NCI-H510A treated with DMSO at 0.1 percent for 48 hours (cell line): Measurements from ENCODE around the gene TRMT1.
"Not testable (repeated sequence)": the region's sequence is repeated elsewhere in the genome, so short reads cannot be mapped to it uniquely, and the experiment has no call there.

Source experiments
- DNase-seq: peaks from one replicate; lab custom pipeline; 2025; lab: John Stamatoyannopoulos, UW

The TRMT1 gene

DNA sequence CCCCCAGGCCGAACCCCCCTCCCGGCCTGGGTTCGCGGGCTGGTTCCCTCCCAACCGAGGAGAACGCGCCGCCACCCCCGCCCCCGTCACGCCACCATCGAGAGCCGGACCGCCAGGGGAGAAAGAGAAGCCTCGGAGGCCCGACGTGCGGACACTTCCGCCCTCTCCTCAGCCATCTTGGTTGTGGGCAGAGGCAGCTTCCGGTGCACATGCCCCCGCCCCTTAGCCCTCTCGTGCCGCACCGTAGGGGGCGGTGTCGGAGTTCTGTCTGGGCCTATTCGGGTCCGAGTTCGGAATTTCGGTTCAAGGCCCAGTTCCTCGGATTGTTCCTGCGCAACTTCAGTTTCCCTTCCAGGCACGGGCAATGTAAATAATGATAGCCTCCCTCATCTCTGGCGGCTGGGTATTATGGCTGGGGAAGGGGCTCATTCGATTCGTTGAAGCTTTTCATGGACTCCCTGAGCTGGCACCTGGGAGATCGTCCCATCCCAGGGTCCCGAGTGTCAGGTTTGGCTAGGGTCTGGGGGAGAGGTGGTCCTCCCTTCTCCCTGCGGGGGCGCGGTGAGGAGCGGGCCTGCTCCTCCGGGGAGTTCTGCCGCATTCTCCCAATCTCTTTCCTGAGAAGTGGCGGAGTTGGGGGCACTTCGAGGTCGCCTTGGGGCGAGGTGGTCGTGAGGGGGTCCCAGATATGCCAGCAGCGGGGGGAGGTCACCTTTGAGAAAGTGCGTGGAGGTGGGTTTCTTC lies 33.8 kb upstream of the TRMT1 start, which contains the start of the genes IER2 and STX10:
IER2 (plus strand) TSS at position 225 of the 744 bp plus-strand sequence. CDS start 2,776 bp downstream, outside the sequence.
STX10 (minus strand) TSS at position 189 of the 744 bp plus-strand sequence. CDS start 202 bp downstream, outside the sequence.
- DNase-seq = peak; percentile 88

DNA sequence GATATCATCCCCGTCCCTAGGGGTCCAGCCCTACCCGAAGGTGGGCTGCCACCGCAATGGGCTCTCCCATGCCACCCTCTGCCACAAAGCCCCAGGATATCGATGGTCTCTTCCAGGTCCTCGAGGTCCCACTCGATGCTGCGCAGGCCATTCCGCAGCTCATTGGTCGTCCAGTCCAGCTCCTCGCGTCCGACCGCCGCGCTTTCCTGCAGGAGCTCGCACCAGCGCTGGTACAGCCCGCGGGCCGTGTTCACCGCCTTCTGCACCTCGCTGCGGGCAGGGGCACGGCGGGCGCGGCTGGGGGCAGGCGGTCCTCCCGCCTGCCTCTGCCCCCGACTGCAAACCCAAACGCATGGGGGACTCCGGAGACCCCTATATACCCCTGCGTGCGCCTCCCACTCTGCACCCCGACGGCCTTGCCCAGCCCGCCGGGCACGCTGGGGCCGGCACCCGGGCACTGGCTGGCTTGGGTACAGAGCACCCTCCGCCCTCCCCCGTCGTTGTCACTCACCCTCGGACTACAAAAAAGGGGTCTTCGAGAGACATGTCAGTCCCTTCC lies 33.2 kb upstream of the TRMT1 start:
- DNase-seq = peak; percentile 35

DNA sequence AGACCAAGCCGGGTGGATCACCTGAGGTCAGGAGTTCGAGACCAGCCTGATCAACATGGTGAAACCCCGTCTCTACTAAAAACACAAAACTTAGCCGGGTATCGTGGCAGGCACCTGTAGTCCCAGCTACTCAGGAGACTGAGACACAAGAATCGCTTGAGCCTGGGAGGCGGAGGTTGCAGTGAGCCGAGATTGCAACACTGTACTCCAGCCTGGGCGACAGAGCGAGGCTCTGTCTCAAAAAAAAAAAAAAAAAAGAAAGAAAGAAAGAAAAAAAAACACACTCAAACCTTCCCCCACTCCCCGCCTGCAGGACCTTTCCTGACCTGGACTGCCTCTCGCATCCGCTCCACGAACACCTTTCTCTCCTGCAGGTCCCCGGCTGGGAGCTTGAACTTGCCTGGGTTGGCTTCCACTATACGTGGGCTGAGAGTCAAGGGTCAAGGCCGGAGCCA lies 32.7 kb upstream of the TRMT1 start:
- DNase-seq = not testable (repeated sequence)

DNA sequence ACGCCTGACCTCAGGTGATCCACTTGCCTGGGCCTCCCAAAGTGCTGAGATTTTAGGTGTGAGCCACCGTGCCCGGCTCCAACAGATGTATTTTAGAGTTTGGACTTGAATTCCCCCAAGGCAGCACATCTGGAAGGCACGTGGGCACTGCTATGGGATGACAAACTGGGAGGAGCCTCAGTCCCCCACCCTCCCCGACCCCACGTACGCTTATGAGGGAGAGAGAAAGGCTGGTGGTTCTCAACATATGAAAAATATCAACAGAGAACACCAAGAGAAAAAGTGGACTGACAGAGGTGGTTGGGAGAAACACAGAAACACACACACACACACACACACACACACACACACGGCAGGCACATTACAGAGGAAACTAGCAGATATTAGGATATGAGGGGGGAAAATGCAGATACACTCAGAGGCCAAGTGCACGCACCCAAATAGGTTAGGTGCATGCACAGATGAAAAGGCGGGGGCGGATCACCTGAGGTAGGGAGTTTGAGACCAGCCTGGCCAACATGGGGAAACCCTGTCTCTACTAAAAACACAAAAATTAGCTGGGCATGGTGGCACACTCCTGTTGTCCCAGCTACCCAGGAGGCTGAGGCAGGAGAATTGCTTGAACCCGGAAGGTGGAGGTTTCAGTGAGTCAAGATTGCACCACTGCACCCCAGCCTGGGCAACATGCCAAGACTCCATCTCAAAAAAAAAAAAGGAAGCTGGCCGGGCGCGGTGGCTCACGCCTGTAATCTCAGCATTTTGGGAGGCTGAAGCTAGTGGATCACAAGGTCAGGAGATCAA lies 30.4 kb upstream of the TRMT1 start:
- no peak for DNase-seq

DNA sequence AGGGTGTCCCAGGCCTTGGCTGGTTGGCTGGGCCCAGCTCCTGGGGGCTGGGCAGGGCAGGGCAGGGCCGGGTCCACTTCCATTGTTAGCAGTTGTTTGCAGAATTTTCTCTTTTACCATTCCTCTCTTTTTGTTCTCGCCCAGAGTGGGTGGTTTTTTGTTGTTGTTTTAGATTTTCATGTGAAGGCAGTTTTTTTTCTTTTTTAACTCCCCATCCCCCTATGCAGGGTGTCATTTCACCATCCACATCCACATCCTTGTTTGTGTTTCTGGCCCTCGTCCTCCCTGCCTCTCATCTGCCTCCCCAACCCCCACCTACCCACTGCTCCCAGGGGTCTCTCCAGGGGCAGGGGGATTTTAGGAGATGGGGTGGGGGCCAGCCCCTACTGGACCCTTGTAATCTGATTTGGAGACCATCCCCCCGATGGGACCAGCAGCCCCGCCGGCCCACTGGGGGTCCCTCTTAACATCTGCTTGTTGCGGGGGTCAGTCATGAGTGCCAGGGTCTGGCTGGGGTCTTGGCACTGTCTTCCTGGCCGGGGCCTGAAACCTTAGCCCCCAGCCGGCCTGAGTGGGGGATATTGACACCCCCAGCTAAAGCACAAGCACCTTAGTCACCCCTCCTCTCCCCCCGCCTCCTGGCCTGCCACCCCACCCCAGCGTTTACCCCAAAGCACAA lies 23.2 kb upstream of the TRMT1 start:
- no peak for DNase-seq

DNA sequence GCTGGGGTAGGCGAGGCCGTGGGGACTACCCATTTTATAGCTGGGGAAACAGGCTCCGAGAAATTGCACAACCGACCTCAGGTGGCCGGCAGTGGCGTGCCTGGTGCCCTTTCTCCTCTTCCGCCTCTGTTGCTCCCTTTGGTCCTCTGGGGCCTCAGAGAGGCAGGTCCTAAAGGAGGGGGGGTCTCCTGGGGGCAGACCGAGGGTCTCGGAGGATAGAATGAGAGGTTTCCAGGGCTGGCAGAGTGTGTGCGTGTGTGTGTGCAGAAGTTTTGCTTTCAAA lies 22.3 kb upstream of the TRMT1 start:
- DNase-seq = no peak

DNA sequence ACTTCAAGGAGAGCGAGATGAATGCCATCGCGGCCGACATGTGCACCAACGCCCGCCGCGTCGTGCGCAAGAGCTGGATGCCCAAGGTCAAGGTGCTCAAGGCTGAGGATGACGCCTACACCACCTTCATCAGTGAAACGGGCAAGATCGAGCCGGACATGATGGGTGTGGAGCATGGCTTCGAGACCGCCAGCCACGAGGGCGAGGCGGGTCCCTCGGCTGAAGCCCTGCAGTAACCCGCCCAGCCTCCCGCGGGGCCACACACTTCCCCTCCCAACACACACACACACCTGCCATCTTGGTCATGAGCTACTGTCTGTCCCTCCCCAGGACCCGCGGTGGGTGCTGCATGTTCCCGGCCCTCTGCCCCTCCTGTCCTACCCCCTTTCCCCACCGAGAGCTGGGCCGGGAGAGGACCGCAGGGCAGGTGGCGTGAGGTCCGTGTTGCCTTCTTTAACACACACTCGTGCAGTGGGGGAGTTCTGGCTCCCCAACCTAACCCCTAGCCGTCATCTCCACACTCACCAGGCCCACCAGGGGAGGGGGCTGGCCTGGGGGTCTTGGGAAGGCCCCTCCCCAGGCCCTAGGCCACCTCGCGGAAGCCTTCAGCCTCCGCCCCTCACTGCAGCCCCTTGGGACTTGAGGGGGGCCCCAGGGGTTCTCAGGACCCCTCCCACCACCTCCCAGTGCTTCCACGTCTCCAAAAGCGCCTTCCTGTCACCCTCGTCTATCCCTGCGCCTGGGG lies 21.8 kb upstream of the TRMT1 start:
- no peak for DNase-seq

DNA sequence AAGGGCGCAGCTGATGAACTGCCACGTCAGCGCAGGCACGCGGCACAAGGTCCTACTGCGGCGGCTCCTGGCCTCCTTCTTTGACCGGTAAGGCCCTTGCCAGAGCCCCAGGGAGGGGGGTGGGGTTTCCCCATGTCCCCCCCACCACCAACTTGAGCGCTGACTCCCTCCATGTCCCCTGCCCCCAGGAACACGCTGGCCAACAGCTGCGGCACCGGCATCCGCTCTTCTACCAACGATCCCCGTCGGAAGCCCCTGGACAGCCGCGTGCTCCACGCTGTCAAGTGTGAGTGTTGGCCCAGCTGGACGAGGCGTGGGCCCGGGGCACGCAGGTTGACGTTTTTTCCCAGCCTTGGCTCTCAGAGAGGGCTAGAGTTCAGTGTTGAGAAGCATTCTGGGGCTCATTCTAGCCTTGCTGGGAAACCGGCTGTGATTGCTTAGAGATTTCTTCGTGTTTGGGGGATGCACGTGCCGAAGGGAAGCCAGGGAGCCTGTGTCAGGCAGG lies 20.8 kb upstream of the TRMT1 start:
- no peak for DNase-seq

DNA sequence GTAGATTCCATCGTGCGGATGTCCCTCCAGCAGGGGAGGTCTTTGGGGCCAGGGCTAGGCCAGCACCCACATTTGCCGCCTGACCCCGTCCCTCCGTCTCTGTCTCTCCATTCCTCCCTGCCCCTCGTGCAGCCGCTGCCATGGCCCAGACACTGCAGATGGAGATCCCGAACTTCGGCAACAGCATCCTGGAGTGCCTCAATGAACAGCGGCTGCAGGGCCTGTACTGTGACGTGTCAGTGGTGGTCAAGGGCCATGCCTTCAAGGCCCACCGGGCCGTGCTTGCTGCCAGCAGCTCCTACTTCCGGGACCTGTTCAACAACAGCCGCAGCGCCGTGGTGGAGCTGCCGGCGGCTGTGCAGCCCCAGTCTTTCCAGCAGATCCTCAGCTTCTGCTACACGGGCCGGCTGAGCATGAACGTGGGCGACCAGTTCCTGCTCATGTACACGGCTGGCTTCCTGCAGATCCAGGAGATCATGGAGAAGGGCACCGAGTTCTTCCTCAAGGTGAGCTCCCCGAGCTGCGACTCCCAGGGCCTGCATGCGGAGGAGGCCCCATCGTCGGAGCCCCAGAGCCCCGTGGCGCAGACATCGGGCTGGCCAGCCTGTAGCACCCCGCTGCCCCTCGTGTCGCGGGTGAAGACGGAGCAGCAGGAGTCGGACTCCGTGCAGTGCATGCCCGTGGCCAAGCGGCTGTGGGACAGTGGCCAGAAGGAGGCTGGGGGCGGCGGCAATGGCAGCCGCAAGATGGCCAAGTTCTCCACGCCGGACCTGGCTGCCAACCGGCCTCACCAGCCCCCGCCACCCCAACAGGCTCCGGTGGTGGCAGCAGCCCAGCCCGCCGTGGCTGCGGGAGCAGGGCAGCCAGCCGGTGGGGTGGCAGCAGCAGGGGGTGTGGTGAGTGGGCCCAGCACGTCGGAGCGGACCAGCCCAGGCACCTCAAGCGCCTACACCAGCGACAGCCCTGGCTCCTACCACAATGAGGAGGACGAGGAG lies 18.8 kb upstream of the TRMT1 start:
- no peak for DNase-seq

DNA sequence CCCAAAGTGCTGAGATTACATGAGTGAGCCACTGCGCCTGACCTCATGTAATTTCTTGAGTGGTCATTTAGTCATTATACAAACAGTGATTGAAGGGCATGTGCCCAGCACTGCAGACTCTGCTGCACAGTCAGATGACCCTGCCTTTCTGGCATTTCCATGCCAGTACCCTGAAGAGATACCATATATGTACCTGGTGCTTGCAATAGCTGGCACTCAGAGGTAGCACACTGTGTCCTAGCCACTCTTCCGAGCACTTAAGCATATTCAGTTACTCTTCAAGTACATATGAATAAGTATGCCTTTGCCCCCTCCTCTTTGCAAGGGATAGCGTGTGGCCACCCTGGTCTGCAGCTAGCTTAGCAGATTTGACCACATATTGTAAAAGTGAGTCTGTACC lies 18.1 kb upstream of the TRMT1 start:
- no peak for DNase-seq

DNA sequence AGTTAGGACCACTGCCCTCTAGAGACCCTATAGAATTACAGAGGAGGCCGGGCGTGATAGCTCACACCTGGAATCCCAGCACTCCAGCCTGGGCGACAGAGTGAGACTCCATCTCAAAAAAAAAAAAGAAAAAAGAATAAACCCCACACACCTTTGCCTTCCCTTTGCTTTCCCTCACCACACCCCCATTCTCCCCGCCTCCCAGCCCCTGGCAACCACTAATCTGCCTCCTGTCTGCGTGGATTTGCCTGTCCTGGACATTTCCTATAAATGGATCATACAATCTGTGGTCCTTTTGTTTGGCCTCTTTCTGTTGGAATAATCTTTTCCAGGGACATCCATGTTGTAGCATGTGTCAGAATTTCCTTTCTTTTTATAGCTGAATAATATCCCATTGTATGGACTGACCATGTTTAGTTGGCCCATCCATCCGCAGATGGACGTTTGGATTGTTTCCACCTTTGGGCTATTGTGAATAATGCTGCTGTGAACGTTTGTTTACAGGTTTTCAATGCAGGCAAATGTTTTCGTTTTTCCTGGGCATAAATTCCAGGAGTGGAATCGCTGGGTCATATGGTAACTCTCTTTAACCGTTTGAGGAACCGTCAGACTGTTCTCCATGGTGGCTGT lies 16.8 kb upstream of the TRMT1 start:
- no peak for DNase-seq

DNA sequence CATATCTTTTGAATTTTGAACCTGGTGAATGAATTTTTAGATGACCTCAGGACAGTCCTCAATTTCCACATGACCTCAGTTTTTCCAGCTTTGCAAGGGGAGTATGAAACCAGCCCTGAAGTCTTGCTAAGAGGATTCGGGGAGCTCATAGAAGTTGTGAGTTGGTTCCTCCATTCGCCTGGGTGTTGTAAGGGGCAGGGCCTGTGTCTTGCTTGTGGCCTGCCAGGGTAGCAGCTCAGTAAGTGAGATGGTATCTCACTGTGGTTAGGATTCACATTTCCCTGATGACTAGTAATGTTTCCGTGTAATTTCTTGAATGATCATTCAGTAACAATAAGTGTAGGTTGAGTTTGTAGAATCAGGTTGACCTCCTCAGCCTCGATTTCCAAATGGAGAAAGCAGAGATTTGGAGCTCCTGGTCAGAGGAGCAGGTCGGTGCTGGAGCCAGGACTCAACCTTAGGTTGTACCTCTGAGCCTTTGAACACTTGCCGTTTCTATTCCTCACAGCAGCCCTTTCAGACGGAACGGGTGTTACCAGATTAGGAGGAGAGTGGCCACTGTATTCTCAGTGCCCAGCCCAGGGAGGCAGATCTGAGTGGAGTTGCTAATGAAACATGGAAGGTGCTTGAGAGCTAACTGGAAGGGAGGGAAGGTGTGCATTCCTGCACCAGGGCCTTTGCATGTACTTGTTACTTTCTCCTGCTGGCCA lies 16.1 kb upstream of the TRMT1 start:
- DNase-seq = no peak

DNA sequence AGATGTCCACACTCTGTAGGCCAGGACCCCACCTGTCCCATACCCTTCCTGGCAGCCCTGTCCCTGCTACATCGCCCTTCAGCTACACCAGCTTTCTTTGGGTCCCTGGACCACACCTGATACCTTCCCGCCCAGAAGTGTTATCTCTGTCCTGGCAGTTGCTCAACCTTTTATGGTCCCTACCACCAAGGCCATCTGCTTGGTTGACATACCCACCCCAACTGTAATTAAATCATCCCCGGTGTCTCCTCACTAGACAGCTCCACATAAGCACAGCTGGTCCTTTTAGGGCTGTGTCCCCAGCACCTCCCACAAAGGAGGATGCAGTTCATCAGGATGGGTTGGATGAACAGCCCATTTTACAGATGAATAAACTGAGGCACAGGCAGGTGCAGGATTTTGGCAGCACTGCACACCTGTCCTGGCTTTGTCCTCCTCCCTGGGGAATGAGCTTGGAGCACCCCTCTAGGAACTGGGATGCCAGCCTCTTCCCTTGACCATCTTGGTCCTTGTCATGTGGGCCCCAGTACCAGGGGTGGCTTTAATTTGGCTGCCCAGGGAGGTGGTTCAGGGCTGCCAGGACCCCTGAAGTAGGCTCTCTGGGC lies 14.4 kb upstream of the TRMT1 start:
- DNase-seq = no peak

DNA sequence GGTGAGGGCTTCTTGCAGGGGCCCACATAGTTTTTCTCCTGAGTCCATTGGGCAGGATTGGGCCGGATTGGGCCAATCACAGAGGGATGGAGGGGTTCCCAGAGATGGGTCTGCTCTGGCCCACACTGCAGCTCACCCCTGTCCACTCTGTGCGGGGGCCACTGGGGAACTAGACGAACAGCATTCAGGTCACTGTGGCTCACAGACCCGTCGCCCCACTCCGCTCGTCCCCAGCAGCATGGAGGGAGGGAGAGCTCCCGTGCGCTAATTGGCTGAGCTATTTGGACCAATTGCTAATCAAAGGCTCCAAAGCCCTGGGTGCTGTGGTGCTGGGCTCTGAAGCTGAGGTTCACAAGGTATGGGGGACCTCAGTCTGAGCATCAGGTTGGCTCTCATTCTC lies 12.8 kb upstream of the TRMT1 start:
- no peak for DNase-seq

DNA sequence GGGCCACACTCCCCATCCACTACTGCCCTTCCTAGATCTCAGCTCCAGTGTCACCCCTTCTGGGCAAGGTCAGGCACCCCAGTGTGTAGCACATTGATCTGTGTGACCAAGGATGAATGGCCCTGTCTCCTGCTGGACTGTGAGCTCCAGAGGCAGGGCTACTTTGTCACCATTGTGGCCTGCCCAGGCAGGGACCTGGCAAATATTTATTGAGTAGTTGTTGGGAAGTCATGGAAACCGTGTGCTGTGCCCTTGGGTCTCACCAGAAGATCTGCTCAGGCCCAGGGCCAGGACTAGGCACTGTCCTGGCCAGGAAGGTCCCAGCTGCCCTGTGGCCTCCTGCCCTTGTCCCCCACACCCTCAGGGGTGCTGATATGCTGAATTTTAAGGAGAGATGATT lies 12.0 kb upstream of the TRMT1 start:
- no peak for DNase-seq

DNA sequence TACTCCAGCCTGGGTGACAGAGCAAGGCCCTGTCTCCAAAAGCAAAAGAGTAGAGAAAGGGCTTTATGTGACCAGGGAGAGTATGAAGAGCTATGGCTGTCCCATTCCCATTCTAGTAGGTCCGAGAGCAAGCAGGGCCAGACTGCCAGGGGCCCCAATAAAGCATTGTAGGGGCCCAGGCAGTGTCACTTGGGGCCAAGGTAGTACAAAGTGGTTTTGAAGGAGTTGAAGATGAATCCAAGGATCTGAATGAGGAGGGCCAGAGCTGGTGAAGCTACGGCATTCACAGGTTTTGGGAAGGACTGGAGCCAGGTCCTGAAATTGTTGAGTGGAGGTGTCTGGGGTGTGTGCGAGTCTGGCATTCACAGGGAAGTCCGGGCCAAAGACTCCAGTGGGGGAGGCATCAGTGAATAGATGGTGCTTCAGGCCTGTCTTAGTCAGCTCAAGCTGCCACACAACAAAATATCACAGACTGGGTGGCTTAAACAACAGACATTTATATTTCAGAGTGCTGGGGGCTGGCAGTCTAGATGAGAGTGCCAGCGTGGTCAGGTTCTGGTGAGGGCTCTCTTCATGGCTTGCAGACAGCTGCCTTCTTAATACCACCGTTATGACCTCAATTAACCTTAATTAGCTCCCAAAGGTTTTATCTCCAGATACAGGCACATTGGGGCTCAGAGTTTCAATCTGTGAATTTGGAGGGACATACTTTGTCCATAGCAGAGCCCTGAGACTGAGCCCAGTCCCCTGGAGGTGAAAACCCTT lies 11.5 kb upstream of the TRMT1 start:
- no peak for DNase-seq

DNA sequence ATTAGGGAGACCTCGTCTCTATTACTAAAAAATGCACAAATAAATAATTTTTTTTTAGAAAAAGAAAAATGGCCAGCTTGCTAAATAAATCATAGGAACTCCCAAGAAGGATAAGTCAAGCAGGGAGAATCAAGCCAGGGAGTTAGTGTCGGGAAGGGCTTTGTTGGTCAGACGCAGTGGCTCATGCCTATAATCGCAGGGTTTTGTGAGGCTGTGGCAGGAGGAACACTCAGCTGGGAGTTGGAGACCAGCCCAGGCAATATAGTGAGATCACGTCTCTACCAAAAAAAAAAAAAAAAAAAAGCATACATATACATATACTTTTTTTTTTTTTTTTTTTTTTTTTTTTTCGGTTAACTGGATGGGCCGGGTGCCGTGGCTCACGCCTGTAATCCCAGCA lies 10.5 kb upstream of the TRMT1 start:
- DNase-seq = no peak
